Measurements from ENCODE around the gene MAD1L1.

- TF ChIP-seq CTCF (IDR thresholded peaks at IDR 0.05; ENCODE audit: control extremely low read depth in 1 of 3, insufficient read depth in 1 of 3, low read depth in 1 of 3, low read length in 3 of 3) (no peak), GABPA (IDR thresholded peaks at IDR 0.05; ENCODE audit: borderline replicate concordance, insufficient read depth, low read length) (no peak), EZH2 (IDR thresholded peaks at IDR 0.05; ENCODE audit: low read depth, low read length, severe bottlenecking) (no peak), POLR2AphosphoS5 (IDR thresholded peaks at IDR 0.05; ENCODE audit: low read depth, low read length) (no peak), SP1 (IDR thresholded peaks at IDR 0.05; ENCODE audit: low read depth, low read length) (no peak), EP300 (IDR thresholded peaks at IDR 0.05; ENCODE audit: borderline replicate concordance in 1 of 2, low read depth in 2 of 2, low read length in 2 of 2) (no peak), POLR2A (IDR thresholded peaks at IDR 0.05; ENCODE audit: control extremely low read depth in 1 of 2, low read depth in 2 of 2, low read length in 2 of 2) (no peak), YY1 (IDR thresholded peaks at IDR 0.05; ENCODE audit: low read depth, low read length) (no peak), CHD2 (IDR thresholded peaks at IDR 0.05; ENCODE audit: low read length) (no peak), USF2 (IDR thresholded peaks at IDR 0.05; ENCODE audit: low read length) (no peak)
These were observed 363.2 kb downstream of the MAD1L1 start for GRCh38 chr7:1869452-1870130.
